CD4-positive, alpha-beta T cell treated with Interleukin-4 for 1 hour (primary cell): Measurements from ENCODE around the gene CPTP.
"Not testable (repeated sequence)": the region's sequence is repeated elsewhere in the genome, so short reads cannot be mapped to it uniquely, and the experiment has no call there.

ENCODE experiments used
- DNase-seq, 2 donors: peaks; one replicate each; pipeline ENCODE4 v3.0.0-alpha.2; 2020 to 2022

Gene CPTP

DNA sequence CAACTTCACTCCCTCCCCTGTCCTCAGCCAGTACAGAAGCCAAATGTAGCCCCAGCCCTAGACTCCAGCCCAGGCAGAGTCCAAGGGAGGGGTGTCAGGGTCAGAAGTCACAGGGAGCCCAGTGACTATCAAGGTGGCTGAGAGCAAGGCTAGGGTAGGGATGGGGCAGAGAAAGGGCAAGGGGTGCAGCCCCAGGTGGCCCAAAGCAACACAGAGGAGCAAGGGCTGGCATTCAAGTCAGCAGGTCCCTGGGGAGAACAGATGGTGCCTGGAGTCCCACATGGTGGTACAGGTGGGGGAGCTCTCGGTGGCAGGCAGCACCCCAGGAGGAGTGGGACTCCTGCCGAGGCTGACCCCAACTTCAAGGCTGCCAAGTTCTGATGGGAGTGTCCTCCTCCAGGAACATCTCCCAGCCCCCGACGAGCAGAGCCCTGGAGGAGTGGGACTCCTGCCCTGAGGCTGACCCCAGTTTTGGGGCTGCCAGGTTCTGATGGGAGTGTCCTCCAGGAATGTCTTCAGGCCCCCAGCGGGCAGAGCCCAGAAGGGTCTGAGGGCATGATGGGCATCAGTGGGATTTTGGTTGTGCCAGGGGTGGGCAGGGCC is 28.3 kb downstream of the CPTP start:
- DNase-seq: no peak

- DNase-seq: no peak
These were observed 29.0 kb downstream of the CPTP start for GRCh38 chr1:1353389-1354151.

DNA sequence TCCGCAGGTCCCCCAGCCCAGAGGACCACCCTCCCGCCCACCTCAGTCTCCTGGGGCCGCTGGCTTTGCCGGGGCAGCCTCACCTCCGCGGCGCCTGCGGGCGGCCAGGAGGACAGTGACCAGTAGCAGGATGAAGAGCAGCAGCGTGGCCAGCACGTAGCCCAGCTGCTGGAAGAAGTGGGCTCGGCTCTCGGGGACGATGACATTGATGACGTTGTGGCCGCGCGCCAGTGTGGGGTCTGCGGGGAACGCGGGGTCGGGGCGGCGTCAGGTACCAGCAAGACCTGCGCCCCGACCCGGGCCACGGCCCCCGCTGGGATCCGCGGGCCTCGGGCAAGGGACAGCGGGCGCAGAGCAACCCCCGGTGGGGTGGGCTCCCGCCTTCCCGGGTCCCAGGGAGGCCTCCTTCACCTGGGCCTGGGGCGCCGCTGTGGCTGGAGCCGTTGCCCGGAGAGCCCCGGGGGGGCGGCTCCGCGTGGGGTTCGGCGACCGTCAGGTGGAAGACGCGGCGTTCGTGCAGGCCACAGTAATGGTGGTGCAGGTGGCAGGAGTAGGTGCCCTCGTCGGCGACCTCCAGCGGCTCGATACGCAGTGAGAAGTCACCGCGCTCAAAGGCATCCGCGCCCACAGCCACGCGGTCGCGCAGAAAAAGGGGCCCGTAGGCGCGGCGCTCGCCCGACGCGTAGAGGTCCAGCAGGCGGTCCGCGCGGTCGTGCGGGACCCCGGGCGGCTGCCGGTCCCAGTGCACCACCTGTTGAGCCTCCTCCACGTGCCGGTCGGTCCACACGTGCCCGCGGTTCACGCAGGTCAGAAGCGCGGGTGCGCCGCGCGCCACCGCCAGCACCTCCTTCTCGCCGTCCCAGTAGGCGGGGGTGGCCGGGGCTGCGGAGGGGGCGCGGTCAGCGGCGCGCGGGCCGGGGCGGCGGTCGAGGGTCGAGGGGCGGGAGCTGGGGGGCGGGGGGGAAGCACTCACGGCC is 30.0 kb downstream of the CPTP start:
- no peak for DNase-seq

GRCh38 chr1:1355416-1355815 is 30.8 kb downstream of the CPTP start:
- DNase-seq: no peak

DNA sequence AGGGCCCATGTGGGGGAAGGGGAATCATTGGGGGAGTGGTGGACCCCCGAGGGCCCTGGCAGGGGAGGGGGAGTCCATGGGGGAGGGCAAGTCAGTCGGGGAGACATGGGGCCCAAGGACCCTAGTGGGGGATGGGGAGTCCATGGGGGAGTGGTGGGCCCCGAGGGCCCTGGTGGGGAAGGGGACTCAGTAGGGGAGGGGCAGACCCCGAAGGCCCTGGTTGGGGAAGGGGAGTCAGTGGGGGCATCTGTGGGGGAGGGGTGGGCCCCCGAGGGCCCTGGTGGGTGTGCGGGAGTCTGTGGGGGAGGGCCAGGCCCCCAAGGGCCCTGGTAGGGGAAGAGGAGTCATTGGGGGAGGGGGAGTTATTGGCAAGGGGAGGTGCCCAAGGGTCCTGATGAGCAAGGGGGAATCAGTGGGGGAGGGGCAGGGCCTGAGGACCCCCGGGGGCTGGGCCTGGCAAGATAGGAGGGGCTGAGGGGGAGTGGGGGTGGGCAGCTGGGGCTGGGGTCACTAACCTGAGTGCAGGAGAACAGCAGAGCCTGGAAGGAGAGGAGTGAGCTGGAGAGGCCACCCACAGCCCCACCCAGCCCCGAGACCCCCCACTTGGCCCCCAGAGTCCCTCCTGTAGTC is 31.7 kb downstream of the CPTP start:
- no peak for DNase-seq

- DNase-seq: no peak
These were observed 32.3 kb downstream of the CPTP start for GRCh38 chr1:1356796-1357401.

DNA sequence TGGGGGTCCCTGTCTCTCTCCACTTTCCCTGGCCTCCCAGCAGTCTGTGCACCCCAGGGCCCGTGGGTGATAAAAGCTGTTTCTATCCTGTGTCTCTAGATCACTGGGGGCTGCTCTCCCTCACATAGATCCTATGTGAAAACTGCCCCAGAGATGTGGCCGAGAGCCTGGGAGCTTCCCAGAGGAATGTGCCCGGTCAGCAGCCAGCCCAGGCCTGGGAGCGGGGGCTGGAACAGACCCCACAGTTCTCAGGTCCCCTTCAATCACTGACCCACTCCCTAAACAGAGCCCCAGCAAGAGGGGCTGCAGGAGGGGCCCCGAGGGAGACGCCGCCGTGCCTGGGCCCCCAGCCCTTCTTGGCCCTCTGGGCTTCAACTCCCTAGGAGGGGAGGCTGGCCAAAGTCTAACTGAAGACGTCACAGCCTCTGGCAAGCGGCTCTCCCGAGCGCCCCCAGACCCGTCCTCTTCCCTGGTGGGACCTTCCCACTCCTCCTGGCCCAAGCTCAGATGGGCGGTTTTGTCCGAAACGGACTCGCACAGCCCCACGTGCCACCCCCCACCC is 33.4 kb downstream of the CPTP start:
- no peak for DNase-seq

DNA sequence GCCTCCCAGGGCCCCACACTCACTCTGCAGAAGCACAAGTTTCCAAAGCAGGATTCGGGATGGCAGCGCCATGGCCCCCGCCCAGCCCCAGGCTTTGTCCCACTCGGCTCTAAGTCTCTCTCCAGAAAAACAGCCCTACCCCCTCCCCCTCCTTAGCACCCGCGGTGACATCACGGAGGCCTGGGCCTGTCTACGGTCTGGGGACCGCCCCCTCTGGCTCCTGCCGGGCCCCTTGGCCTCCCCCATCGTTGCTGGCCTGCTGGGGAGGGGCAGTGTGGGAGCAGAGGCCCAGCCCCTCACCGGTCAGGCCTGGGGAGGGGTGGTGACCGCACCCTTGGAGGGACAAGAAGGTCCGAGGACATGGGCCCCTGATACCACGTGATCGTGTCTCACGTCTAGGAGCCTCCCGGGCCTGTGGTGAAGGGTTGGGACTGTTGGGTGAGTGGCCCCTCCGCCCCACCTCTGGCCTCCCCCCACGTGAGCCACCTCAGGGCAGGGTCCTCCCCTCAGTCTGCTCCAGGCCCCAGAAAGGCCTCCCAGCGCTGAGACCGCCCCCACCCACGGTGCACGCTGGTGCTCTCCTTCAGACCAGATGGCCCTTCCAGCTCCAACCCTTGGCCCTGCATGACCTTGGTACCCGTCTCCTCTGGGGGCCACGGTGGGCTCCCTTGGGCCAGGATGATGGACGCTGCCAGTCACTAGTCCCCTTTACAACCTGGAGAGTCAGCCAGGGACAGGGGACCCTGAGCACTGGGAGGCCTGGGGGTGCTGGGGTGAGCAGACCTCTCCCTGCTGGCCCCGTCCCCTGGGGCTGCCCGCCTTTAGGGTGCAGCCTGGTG is 34.0 kb downstream of the CPTP start, which contains the start of gene MXRA8:
Gene MXRA8, minus strand, starts transcription at position 123 of the 839 bp plus-strand sequence. Its CDS starts 51 bp downstream, at position 72.
- DNase-seq: no peak

- DNase-seq: no peak
These were observed 34.7 kb downstream of the CPTP start for GRCh38 chr1:1359308-1359663.

- no peak for DNase-seq
These were observed 35.3 kb downstream of the CPTP start for GRCh38 chr1:1359664-1360468.

DNA sequence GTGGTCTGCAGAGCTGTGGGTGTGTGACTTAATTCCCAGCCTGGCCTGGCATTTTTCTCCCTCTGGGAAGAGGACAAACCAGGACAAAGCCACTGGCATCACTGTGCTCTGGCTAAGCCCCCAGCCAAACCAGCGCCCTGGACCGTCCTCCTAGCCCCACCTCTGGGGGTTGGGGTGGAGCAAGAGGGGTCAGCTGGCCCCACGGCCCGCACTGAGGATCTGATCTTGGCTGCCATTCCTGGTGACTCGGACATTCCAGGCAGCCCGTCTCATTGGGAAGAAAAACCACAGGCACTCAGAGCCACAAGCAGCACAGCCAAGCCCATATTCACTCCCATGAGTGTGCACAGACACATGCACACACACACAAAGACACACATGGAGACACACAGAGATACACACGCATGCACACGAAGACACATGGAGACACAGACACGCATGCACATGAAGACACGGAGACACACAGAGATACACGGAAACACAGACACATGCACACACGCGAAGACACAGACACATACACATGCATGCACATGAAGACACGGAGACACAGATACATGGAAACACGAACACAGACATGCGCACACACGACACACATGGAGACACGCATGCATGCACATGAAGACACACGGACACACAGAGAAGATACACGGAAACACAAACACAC is 36.0 kb downstream of the CPTP start:
- no peak for DNase-seq

GRCh38 chr1:1361233-1361981 is 36.8 kb downstream of the CPTP start:
- no peak for DNase-seq

- DNase-seq: no peak
These were observed 37.4 kb downstream of the CPTP start for GRCh38 chr1:1361982-1362423.

- no peak for DNase-seq
These were observed 39.7 kb downstream of the CPTP start for GRCh38 chr1:1364266-1364665.

DNA sequence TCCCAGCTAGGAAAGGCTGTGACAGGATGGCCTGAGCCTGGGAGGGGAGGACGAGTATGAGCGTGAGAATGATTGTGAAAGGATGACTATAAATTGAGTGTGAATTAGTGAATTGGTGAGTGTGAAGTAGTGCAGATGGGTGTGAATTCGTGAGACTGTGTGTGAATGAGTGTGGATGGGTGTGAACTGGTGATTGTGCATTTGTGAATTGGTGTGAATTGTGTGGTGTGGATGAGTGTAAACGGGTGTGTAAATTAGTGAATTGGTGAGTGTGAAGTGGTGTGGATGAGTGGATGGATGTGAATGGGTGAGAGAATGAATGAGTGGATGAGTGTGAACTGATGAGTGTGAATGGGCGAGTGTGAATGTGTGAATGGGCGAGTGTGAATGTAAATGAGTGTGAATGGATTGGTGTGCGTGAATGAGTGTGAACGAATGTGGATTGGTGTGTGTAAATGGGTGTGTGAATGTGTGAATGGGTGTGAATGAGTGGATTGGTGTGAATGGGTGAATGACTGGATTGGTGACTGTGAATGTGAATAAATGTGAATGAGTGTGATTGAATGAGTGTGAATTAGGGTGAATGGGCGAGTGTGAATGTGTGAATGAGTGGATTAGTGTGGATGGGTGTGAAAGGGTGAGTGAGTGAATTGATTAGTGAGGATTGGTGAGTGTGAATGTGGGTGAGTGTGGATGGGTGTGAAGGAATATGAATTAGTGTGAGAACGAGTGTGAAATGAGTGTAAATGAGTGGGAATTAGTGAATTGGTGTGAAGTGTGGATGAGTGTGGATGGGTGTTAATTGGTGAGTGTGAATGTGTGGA is 41.5 kb downstream of the CPTP start:
- DNase-seq: no peak

DNA sequence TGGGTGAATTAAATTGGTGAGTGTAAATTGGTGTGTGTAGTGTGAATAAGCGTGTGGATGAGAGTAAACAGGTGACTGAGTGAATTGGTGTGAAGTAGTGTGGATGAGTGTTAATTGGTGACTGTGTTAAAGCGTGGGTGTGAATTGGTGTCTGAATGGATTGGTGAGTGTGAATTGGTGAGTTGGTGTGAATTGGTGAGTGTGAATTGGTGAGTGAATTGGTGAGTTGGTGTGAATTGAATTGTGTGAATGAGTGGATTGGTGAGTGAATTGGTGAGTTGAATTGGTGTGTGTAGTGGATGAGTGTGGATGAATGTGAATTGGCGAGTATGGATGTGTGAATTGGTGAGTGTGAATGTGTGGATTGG is 42.1 kb downstream of the CPTP start:
- no peak for DNase-seq

- DNase-seq: no peak
These were observed 42.7 kb downstream of the CPTP start for GRCh38 chr1:1367315-1367714.

DNA sequence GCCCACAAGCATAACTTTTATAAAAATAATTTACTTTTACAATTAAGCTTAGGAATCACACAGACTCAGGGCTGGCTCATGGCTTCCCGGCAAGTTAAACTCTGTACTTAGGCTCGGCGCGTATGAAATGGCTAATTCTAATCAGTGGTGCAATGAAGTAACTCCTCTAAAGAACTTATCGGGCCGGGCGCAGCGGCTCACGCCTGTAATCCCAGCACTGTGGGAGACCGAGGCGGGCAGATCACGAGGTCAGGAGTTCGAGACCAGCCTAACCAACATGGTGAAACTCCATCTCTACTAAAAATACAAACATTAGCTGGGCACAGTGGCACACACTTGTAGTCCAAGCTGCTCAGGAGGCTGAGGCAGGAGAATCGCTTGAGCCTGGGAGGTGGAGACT is 45.5 kb downstream of the CPTP start:
- not testable (repeated sequence) for DNase-seq
